ENCODE measurements around the gene GCNT1. TPM values are rescaled to one million over a fixed set of nuclear protein-coding genes. Genes with fewer than 3 reads are reported as not detected.
A peak's percentile ranks its signal among the peaks of the same experiment; 100 is the strongest.

The GCNT1 gene
- total RNA-seq (2021) (14.0 and 15.3 TPM in 2 replicates), Bru-seq, nascent RNA (percentile 66 among the genes with signal in this experiment), BruChase-seq, experiment 1, labeled RNA remaining after a 2-hour chase (percentile 66 among the genes with signal in this experiment), BruChase-seq, experiment 2, labeled RNA remaining after a 6-hour chase (percentile 61 among the genes with signal in this experiment)
- long read RNA-seq, full-length matches to known transcripts: 15 of 23 reads
- long read RNA-seq, partial matches to known transcripts: 0 of 23 reads
- long read RNA-seq, other reads (novel, unspliced or antisense): 8 of 23 reads

- CTCF ChIA-PET: interaction anchor here (0.6 kb wide), 4 partner anchors 10 to 1363 kb away, joined by 3 to 9 read pairs (median 4); no protein-coding TSS in a partner anchor
- Histone ChIP-seq H3K9me2 (ENCODE audit: insufficient read depth) (no peaks in the 10 kb centered on the region), H2AFZ (peak within 1 kb of the TSS; percentile 93), H3K9me3 (ENCODE audit: insufficient read depth, low read depth) (no peaks in the 10 kb centered on the region), H3K27ac (peak within 1 kb of the TSS; percentile 23), H3K27me3 (ENCODE audit: insufficient read depth, low read depth) (no peaks in the 10 kb centered on the region), H3F3A (ENCODE audit: insufficient read depth, low read depth) (peaks cover 13% of the 10 kb centered on the region), H3K4me3 (peak within 1 kb of the TSS; percentile 70), H3K36me3 (ENCODE audit: low read depth) (no peaks in the 10 kb centered on the region), H3K79me2 (ENCODE audit: low read depth) (0 out of 2 replicates have a peak, but pooled peaks cover 8% of the 10 kb centered on the region), H3K4me2 (peak within 1 kb of the TSS; percentile 94), H3K4me1 (replicated peaks; ENCODE audit: insufficient read depth) (peaks cover 24% of the 10 kb centered on the region), H4K20me1 (ENCODE audit: insufficient read depth) (no peaks in the 10 kb centered on the region)
- intact Hi-C loops (cut with micrococcal nuclease; ENCODE audit: unreplicated experiment): loop anchor here (1.0 to 2.0 kb wide), 2 partner anchors 56 to 60 kb away; no protein-coding TSS in a partner anchor
- POLR2A ChIA-PET (ENCODE audit: unreplicated experiment): interaction anchor here (0.6 to 1.0 kb wide), 5 partner anchors 58 to 119 kb away, joined by 3 to 7 read pairs (median 4); no protein-coding TSS in a partner anchor
- TF ChIP-seq, protein P1, sequence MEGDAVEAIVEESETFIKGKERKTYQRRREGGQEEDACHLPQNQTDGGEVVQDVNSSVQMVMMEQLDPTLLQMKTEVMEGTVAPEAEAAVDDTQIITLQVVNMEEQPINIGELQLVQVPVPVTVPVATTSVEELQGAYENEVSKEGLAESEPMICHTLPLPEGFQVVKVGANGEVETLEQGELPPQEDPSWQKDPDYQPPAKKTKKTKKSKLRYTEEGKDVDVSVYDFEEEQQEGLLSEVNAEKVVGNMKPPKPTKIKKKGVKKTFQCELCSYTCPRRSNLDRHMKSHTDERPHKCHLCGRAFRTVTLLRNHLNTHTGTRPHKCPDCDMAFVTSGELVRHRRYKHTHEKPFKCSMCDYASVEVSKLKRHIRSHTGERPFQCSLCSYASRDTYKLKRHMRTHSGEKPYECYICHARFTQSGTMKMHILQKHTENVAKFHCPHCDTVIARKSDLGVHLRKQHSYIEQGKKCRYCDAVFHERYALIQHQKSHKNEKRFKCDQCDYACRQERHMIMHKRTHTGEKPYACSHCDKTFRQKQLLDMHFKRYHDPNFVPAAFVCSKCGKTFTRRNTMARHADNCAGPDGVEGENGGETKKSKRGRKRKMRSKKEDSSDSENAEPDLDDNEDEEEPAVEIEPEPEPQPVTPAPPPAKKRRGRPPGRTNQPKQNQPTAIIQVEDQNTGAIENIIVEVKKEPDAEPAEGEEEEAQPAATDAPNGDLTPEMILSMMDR (conservative IDR thresholded peaks at IDR 0.05): peak; percentile 60; the same call in 1 of the 2 replicates
- no peak for TF ChIP-seq EZH2 (IDR thresholded peaks at IDR 0.05; ENCODE audit: low read depth)
- DNase-seq: peak; percentile 82 to 99
- BruUV-seq (replicated peaks): no TSS peak
Observed at GRCh38 chr9:76458903-76459693, at the start of gene GCNT1. Gene GCNT1, plus strand, starts transcription at chr9:76459182. Its CDS starts 43,200 bp downstream, at chr9:76502382.

GRCh38 chr9:76412638-76413037, 46.3 kb upstream of the GCNT1 start:
- no peak overlapping the region for H3K4me3 ChIP-seq
- peak overlapping the region; percentile 20; the same call in 1 of the 2 replicates for H2AFZ ChIP-seq
- no peaks in the 10 kb centered on the region for H3F3A ChIP-seq (ENCODE audit: insufficient read depth, low read depth)
- no peaks in the 10 kb centered on the region for H3K36me3 ChIP-seq (ENCODE audit: low read depth)
- H3K9me3 ChIP-seq (ENCODE audit: insufficient read depth, low read depth): no peaks in the 10 kb centered on the region
- H3K4me2 ChIP-seq: no peak overlapping the region
- ChIA-PET POLR2A (ENCODE audit: unreplicated experiment) (interaction anchor here (0.5 kb wide), 1 partner anchor 356 kb away, joined by 3 read pairs; no protein-coding TSS in a partner anchor), CTCF (no interaction called here)
- H3K9me2 ChIP-seq (ENCODE audit: insufficient read depth): no peaks in the 10 kb centered on the region
- H4K20me1 ChIP-seq (ENCODE audit: insufficient read depth): no peaks in the 10 kb centered on the region
- H3K27ac ChIP-seq: no peak overlapping the region
- BruUV-seq (replicated peaks): no TSS peak
- no peaks in the 10 kb centered on the region for H3K4me1 ChIP-seq (replicated peaks; ENCODE audit: insufficient read depth)
- intact Hi-C loops (cut with micrococcal nuclease; ENCODE audit: unreplicated experiment): no loop called here
- TF ChIP-seq EZH2 (IDR thresholded peaks at IDR 0.05; ENCODE audit: low read depth): no peak
- TF ChIP-seq, protein P1 (conservative IDR thresholded peaks at IDR 0.05): no peak
- no peaks in the 10 kb centered on the region for H3K79me2 ChIP-seq (ENCODE audit: low read depth)
- H3K27me3 ChIP-seq (ENCODE audit: insufficient read depth, low read depth): no peaks in the 10 kb centered on the region
- DNase-seq: no peak

DNA sequence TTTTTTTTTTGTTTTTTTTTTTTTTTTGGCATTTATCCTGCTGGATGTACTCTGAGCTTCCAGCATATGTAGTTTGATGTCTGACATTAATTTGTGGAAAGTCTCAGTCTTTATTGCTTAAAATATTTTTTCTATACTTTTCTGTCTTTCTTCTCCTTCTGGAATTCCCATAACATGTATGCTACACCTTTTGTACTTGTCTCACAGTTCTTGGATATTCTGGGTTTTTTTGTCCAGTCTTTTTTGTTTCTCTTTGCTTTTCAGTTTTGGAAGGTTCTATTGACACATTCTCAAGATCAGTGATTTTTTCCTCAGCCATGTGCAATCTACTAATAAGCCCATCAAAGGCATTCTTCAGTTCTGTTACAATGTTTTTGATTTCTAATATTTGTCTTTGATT, 45.3 kb upstream of the GCNT1 start:
- Histone ChIP-seq H3K9me3 (ENCODE audit: insufficient read depth, low read depth) (no peaks in the 10 kb centered on the region), H3K9me2 (ENCODE audit: insufficient read depth) (no peaks in the 10 kb centered on the region), H3K79me2 (ENCODE audit: low read depth) (no peaks in the 10 kb centered on the region), H3K36me3 (ENCODE audit: low read depth) (no peaks in the 10 kb centered on the region), H3K4me1 (replicated peaks; ENCODE audit: insufficient read depth) (no peaks in the 10 kb centered on the region), H3K4me3 (no peak overlapping the region), H3F3A (ENCODE audit: insufficient read depth, low read depth) (no peaks in the 10 kb centered on the region), H2AFZ (no peak overlapping the region), H3K4me2 (no peak overlapping the region), H4K20me1 (ENCODE audit: insufficient read depth) (no peaks in the 10 kb centered on the region), H3K27ac (no peak overlapping the region), H3K27me3 (ENCODE audit: insufficient read depth, low read depth) (no peaks in the 10 kb centered on the region)
- intact Hi-C loops (cut with micrococcal nuclease; ENCODE audit: unreplicated experiment): no loop called here
- POLR2A ChIA-PET (ENCODE audit: unreplicated experiment): no interaction called here
- TF ChIP-seq, protein P1 (conservative IDR thresholded peaks at IDR 0.05): no peak
- TF ChIP-seq EZH2 (IDR thresholded peaks at IDR 0.05; ENCODE audit: low read depth): no peak
- no peak for DNase-seq
- CTCF ChIA-PET: no interaction called here
- BruUV-seq (replicated peaks): no TSS peak

Measured in PC-9 (cell line).